Measurements from ENCODE around the gene SCAF8. TPM values are rescaled to one million over a fixed set of nuclear protein-coding genes. Genes with fewer than 3 reads are reported as not detected.

The SCAF8 gene
- total and polyA plus RNA-seq, 9 of the 15 experiments (the other 6 are each of a cell fraction or from before 2014, with no cell fraction given) = 10.5 to 46.6 (median 23.2) TPM

GRCh38 chr6:154733183-154733625, at the start of gene SCAF8 (continued):
- TF ChIP-seq CUX1 (CRISPR knock-in tag; IDR thresholded peaks at IDR 0.05) (no peak), ZFX (CRISPR knock-in tag; IDR thresholded peaks at IDR 0.05) (no peak; the same call in 1 of the 2 replicates), TSHZ1 (CRISPR knock-in tag; IDR thresholded peaks at IDR 0.05) (no peak), E2F8 (IDR thresholded peaks at IDR 0.05; ENCODE audit: low read depth, partially characterized antibody) (no peak), ZNF24 (IDR thresholded peaks at IDR 0.05) (peak; percentile 76; the same call in 1 of the 2 replicates)

Measured in K562 (cell line).